Activated B cell treated with CpG ODN at 0.5 μM for 24 hours (primary cell): ENCODE results near the gene ZFHX2. TPM values are rescaled to one million over a fixed set of nuclear protein-coding genes. Genes with fewer than 3 reads are reported as not detected.

Source experiments
- ATAC-seq: fragments of 200-7000 bp; cut with Tn5 transposase; one replicate; pipeline ENCODE4 v1.10.0; 2021; ENCODE audit warnings: low read depth, mild to moderate bottlenecking, moderate library complexity
- CTCF ChIA-PET: fragments of 350-600 bp; sonication (Branson Sonifier 250); formaldehyde crosslinking; loops from one replicate; lab custom pipeline; 2021; ENCODE audit warnings: antibody characterized with exemption; lab: Charles Lee
- POLR2A ChIA-PET: fragments of 350-600 bp; sonication (Branson Sonifier 250); formaldehyde crosslinking; loops from one replicate; lab custom pipeline; 2021; ENCODE audit warnings: antibody characterized with exemption; lab: Charles Lee
- DNase-seq: peaks from one replicate; pipeline ENCODE4 v3.0.0; 2022
- H3K27ac Mint-ChIP-seq: one replicate; pipeline ENCODE4 v1.8.0; 2020; ENCODE audit warnings: mixed read lengths
- H3K27me3 Mint-ChIP-seq: one replicate; pipeline ENCODE4 v1.8.0; 2021; ENCODE audit warnings: mixed read lengths
- H3K36me3 Mint-ChIP-seq: one replicate; pipeline ENCODE4 v1.8.0; 2021; ENCODE audit warnings: low read depth, mixed read lengths
- H3K4me1 Mint-ChIP-seq: one replicate; pipeline ENCODE4 v1.8.0; 2021; ENCODE audit warnings: mixed read lengths
- H3K4me3 Mint-ChIP-seq: one replicate; pipeline ENCODE4 v1.8.0; 2020; ENCODE audit warnings: mild to moderate bottlenecking, mixed read lengths
- H3K9me3 Mint-ChIP-seq: one replicate; pipeline ENCODE4 v1.8.0; 2020; ENCODE audit warnings: mixed read lengths
- intact Hi-C: fragments of 100-400 bp; cut with micrococcal nuclease; formaldehyde crosslinking; loops from one replicate; pipeline ENCODE4 v1.15.1; 2024
- total RNA-seq: library from RNA; stranded (reverse); gene quantifications from 2 replicates; pipeline ENCODE4 v1.2.3, GENCODE V29; 2022
- TF ChIP-seq, protein P1 (sequence below): fragments of 200-600 bp; IDR thresholded peaks from one replicate; pipeline ENCODE4 v1.8.0; 2022; ENCODE audit warnings: antibody characterized with exemption, mild to moderate bottlenecking

The ZFHX2 gene
- total RNA-seq, 1 donor from 2014 or later: 2.6 TPM

DNA sequence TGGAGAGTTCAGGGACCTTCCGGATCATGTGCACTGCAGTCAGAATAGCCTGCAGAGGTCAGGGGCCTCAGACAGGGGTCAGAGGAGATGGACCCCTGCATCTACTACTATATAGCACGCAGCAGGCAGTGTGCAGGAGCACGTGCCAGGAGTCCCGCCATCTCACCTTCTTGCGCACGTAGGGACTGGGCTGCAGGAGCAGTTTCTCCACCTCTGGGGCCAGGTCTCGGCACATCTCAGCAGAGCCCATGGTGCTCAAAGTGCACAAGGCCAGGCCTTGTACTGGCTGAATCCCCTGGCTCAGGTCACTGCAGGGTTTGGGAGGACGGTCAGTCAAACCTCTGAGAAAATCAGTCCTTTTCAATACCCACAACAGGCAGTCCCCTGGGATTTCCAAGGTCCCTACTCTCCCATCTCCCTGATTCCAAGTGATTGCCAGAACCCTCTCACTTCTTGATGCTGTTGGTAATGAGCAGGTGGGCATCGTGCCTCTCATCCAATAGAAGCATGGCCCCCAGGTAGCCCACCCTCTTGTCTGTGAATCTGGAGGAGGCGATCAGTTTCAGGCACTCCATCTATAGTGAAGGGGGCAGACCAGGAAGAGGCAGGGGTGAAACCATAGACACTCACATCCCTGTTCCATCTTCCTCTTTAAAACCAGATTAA, 14.7 kb upstream of the ZFHX2 start:
- ATAC-seq (no peak), DNase-seq (no peak)
- TF ChIP-seq, protein P1, sequence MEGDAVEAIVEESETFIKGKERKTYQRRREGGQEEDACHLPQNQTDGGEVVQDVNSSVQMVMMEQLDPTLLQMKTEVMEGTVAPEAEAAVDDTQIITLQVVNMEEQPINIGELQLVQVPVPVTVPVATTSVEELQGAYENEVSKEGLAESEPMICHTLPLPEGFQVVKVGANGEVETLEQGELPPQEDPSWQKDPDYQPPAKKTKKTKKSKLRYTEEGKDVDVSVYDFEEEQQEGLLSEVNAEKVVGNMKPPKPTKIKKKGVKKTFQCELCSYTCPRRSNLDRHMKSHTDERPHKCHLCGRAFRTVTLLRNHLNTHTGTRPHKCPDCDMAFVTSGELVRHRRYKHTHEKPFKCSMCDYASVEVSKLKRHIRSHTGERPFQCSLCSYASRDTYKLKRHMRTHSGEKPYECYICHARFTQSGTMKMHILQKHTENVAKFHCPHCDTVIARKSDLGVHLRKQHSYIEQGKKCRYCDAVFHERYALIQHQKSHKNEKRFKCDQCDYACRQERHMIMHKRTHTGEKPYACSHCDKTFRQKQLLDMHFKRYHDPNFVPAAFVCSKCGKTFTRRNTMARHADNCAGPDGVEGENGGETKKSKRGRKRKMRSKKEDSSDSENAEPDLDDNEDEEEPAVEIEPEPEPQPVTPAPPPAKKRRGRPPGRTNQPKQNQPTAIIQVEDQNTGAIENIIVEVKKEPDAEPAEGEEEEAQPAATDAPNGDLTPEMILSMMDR: no peak
- Mint-ChIP-seq H3K36me3 (peaks cover 51% of the 10 kb centered on the region), H3K4me1 (peaks cover 32% of the 10 kb centered on the region), H3K9me3 (no peaks in the 10 kb centered on the region), H3K4me3 (peak overlapping the region; percentile 100), H3K27ac (peak overlapping the region; percentile 98), H3K27me3 (no peaks in the 10 kb centered on the region)
- intact Hi-C loops: no loop called here
- CTCF ChIA-PET: interaction anchor here (1.0 kb wide), 1 partner anchor 88 kb away, joined by 5 read pairs; no protein-coding TSS in a partner anchor
- POLR2A ChIA-PET: interaction anchor here (1.2 to 3.2 kb wide), 4 partner anchors 10 to 581 kb away, joined by 3 to 41 read pairs (median 9); partner anchors contain the start of genes PSME2, THTPA and ZFHX2

DNA sequence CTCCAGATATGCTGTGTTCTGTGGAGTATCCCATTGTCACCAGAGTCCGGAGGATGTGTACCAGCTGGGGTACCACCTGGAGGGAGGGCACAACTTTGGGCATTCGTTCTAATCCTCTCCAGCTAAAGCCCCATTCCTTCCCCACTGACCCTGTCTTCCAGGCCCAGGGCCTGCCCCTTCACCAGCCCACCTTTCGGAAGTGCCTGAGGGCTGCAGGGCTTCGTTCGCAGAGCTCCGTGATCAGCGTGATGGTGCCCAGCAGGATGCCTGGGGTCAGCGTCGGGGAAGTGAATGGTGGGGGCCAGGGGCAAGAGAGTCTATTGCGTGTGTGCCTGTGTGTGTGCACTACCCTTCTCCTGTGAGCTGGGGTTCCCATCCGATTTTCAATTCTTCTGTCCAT, 14.1 kb upstream of the ZFHX2 start:
- peaks cover 56% of the 10 kb centered on the region for H3K36me3 Mint-ChIP-seq
- DNase-seq (no peak), ATAC-seq (no peak)
- H3K4me1 Mint-ChIP-seq: peaks cover 35% of the 10 kb centered on the region
- TF ChIP-seq, protein P1: no peak
- H3K27ac Mint-ChIP-seq: no peak overlapping the region
- intact Hi-C loops: no loop called here
- H3K9me3 Mint-ChIP-seq: no peaks in the 10 kb centered on the region
- H3K27me3 Mint-ChIP-seq: no peaks in the 10 kb centered on the region
- POLR2A ChIA-PET: interaction anchor here (0.5 to 3.2 kb wide), 3 partner anchors 9 to 568 kb away, joined by 3 to 41 read pairs (median 7); partner anchors contain the start of genes THTPA and ZFHX2
- CTCF ChIA-PET: no interaction called here
- H3K4me3 Mint-ChIP-seq: no peak overlapping the region

DNA sequence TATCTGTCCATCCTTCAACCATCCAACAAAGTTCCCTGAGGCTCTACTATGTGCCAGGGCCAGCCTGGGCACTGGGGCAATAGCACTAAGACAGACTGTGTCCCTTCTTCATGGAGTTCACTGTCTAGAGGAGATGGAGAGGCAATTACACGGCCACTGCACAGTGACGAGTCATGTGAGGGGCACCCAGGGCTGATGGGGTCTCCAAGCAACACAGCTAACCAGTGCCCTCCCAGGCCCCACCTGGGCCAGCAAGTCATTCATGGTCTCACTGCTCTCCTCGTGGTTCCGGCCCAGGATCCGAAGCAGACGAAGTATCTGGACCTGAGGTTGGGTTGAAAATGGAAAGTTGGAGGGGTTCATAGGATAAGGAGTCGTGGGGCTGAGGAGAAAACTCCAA, 13.3 kb upstream of the ZFHX2 start:
- TF ChIP-seq, protein P1: no peak
- ATAC-seq (no peak), DNase-seq (no peak)
- ChIA-PET CTCF (no interaction called here), POLR2A (interaction anchor here (0.5 kb wide), 1 partner anchor 568 kb away, joined by 7 read pairs; no protein-coding TSS in a partner anchor)
- no peaks in the 10 kb centered on the region for H3K27me3 Mint-ChIP-seq
- no peak overlapping the region for H3K27ac Mint-ChIP-seq
- intact Hi-C loops: no loop called here
- peaks cover 63% of the 10 kb centered on the region for H3K36me3 Mint-ChIP-seq
- H3K4me3 Mint-ChIP-seq: no peak overlapping the region
- H3K9me3 Mint-ChIP-seq: no peaks in the 10 kb centered on the region
- peaks cover 35% of the 10 kb centered on the region for H3K4me1 Mint-ChIP-seq

DNA sequence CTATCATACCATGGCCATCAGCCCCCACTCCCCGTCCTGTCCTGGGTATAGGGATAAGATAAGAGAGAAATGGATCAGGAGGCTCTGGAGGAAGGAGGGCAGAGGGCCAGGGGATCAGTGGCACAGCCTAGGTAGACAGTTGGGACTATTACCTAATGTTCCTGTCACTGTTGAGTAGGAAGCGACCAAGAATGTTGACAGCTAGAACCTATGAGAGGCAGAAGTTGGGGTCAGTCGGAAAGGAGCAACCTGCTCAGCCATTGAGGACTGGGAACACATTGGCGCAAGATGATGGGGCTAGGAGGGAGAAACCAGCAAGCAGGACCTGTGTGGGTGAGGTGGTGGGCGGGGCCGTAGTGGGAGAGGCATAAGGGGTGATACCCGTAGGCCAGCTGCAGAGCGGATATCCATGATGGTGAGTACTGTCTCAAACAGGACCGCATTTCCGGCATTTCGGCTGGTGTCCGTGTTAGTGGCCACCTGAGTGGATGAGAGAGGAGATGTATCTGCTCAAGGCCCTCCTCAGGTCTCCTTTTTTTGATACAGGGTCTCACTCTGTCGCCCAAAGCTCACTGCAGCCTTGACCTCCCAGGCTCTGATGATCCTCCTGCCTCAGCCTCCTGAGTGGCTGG, 12.7 kb upstream of the ZFHX2 start:
- peaks cover 35% of the 10 kb centered on the region for H3K4me1 Mint-ChIP-seq
- no peak for ATAC-seq
- TF ChIP-seq, protein P1: no peak
- no peak overlapping the region for H3K4me3 Mint-ChIP-seq
- intact Hi-C loops: no loop called here
- CTCF ChIA-PET: interaction anchor here (1.8 to 1.9 kb wide), 2 partner anchors 13 to 86 kb away, joined by 8 to 32 read pairs; partner anchors contain the start of gene ZFHX2
- H3K27ac Mint-ChIP-seq: no peak overlapping the region
- DNase-seq: no peak
- POLR2A ChIA-PET: interaction anchor here (2.0 kb wide), 1 partner anchor 87 kb away, joined by 13 read pairs; no protein-coding TSS in a partner anchor
- peaks cover 68% of the 10 kb centered on the region for H3K36me3 Mint-ChIP-seq
- H3K9me3 Mint-ChIP-seq: no peaks in the 10 kb centered on the region
- H3K27me3 Mint-ChIP-seq: no peaks in the 10 kb centered on the region
